ENCODE results near the gene PID1. TPM values are rescaled to one million over a fixed set of nuclear protein-coding genes. Genes with fewer than 3 reads are reported as not detected.
A peak's percentile ranks its signal among the peaks of the same experiment; 100 is the strongest.

PID1 gene
- total and polyA plus RNA-seq, 4 donors = 33.4 to 73.2 (median 50.9) TPM

DNA sequence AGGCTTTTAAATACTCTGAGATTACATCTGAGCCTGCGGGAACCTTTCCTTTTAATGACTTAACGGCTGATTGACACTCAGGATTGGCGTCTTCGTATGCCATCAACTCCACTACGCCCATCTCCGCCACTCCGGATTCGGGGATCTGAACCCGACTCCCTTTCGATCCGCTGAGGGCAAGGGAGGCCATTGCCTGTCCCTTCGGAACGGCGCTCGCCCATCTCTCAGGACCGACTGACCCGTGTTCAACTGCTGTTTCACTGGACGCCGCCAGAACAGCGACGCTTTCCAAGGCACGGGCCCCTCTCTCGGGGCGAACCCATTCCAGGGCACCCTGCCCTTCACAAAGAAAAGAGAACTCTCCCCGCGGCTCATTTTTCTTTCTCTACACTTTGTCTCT lies 90.4 kb downstream of the PID1 start:
- no peaks in the 10 kb centered on the region for H3K36me3 ChIP-seq (ENCODE audit: control insufficient read depth, insufficient read depth, low read length)
- DNase-seq (ENCODE audit: low read depth in 4 of 6, low spot score in 6 of 6) = no peak
- 97% methylated on average over 24 of the region's 26 CpGs for WGBS (ENCODE audit: insufficient coverage)

GRCh38 chr2:229179628-229180027 lies 91.5 kb downstream of the PID1 start:
- Histone ChIP-seq H3K27ac (ENCODE audit: low read depth, low read length) (peak overlapping the region; percentile 12), H3K4me1 (ENCODE audit: control insufficient read depth, insufficient read depth, low read length) (no peaks in the 10 kb centered on the region), H3K9me3 (ENCODE audit: control insufficient read depth, insufficient read depth, low read length) (no peaks in the 10 kb centered on the region), H3K36me3 (ENCODE audit: control insufficient read depth, insufficient read depth, low read length) (no peaks in the 10 kb centered on the region), H3K27me3 (ENCODE audit: control insufficient read depth, insufficient read depth, low read length) (no peaks in the 10 kb centered on the region), H3K4me3 (ENCODE audit: low read depth, low read length) (no peak overlapping the region)
- DNase-seq (ENCODE audit: low read depth in 4 of 6, low spot score in 6 of 6) = peak in 1 of 6 donors; percentile 47
- WGBS (ENCODE audit: insufficient coverage) = 64% methylated on average over 3 of the region's 4 CpGs

More for the DNA sequence above, 90.4 kb downstream of the PID1 start:
- Histone ChIP-seq H3K27ac (ENCODE audit: low read depth, low read length) (no peak overlapping the region), H3K27me3 (ENCODE audit: control insufficient read depth, insufficient read depth, low read length) (no peaks in the 10 kb centered on the region), H3K4me1 (ENCODE audit: control insufficient read depth, insufficient read depth, low read length) (no peaks in the 10 kb centered on the region), H3K9me3 (ENCODE audit: control insufficient read depth, insufficient read depth, low read length) (no peaks in the 10 kb centered on the region), H3K4me3 (ENCODE audit: low read depth, low read length) (no peak overlapping the region)

DNA sequence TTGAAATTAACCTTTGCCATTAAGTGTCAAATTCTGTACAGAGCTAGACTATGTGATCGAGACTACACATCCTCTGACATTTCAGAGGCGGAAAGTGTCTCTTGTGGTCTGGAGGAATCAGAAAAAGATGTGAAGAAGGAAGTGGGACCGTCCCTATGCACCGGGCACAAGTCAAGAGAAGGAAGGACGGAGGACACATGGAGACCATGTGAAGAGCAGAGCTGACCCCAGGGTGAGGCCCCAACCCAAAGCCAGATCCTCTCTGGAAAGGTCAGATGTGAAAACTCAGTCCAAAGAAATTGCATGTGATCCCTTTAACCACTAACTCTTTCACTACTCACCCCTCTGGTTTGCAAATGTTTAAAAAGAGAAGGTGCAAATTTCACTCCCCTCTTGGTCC lies 92.4 kb downstream of the PID1 start:
- WGBS (ENCODE audit: insufficient coverage) = 86% methylated on average over 4 of the region's 5 CpGs
- Histone ChIP-seq H3K4me3 (ENCODE audit: low read depth, low read length) (no peak overlapping the region), H3K27ac (ENCODE audit: low read depth, low read length) (no peak overlapping the region), H3K4me1 (ENCODE audit: control insufficient read depth, insufficient read depth, low read length) (no peaks in the 10 kb centered on the region), H3K36me3 (ENCODE audit: control insufficient read depth, insufficient read depth, low read length) (no peaks in the 10 kb centered on the region), H3K9me3 (ENCODE audit: control insufficient read depth, insufficient read depth, low read length) (no peaks in the 10 kb centered on the region), H3K27me3 (ENCODE audit: control insufficient read depth, insufficient read depth, low read length) (no peaks in the 10 kb centered on the region)
- no peak for DNase-seq (ENCODE audit: low read depth in 4 of 6, low spot score in 6 of 6)

DNA sequence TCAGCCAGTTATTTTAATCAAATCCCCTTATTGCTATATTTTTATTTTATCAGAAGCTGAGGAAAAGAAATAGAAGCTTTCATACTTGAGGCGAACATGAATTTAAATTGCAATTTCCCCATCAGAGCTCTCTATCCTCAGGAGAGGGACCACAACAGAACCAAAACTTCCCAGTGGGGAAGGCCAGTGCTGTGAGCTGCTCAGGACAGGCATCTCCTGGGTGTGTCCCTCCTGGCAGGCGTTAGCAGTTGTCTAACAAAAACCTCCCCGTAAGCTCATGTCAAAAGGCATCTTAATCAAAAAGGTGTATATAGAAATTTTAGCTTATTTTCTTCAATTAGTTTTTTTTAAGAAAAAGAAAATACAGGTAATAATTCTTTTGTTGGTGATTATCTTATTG lies 93.0 kb downstream of the PID1 start:
- no peak for DNase-seq (ENCODE audit: low read depth in 4 of 6, low spot score in 6 of 6)
- no peak overlapping the region for H3K4me3 ChIP-seq (ENCODE audit: low read depth, low read length)
- H3K4me1 ChIP-seq (ENCODE audit: control insufficient read depth, insufficient read depth, low read length) = no peaks in the 10 kb centered on the region
- H3K36me3 ChIP-seq (ENCODE audit: control insufficient read depth, insufficient read depth, low read length) = no peaks in the 10 kb centered on the region
- H3K27ac ChIP-seq (ENCODE audit: low read depth, low read length) = no peak overlapping the region
- H3K9me3 ChIP-seq (ENCODE audit: control insufficient read depth, insufficient read depth, low read length) = no peaks in the 10 kb centered on the region
- H3K27me3 ChIP-seq (ENCODE audit: control insufficient read depth, insufficient read depth, low read length) = no peaks in the 10 kb centered on the region
- WGBS (ENCODE audit: insufficient coverage) = no CpG with 5 or more reads among the region's 3 CpGs

GRCh38 chr2:229176136-229176535 lies 95.0 kb downstream of the PID1 start:
- Histone ChIP-seq H3K4me3 (ENCODE audit: low read depth, low read length) (no peak overlapping the region), H3K27me3 (ENCODE audit: control insufficient read depth, insufficient read depth, low read length) (no peaks in the 10 kb centered on the region), H3K36me3 (ENCODE audit: control insufficient read depth, insufficient read depth, low read length) (no peaks in the 10 kb centered on the region), H3K4me1 (ENCODE audit: control insufficient read depth, insufficient read depth, low read length) (no peaks in the 10 kb centered on the region), H3K27ac (ENCODE audit: low read depth, low read length) (no peak overlapping the region), H3K9me3 (ENCODE audit: control insufficient read depth, insufficient read depth, low read length) (no peaks in the 10 kb centered on the region)
- DNase-seq (ENCODE audit: low read depth in 4 of 6, low spot score in 6 of 6) = no peak
- 53% methylated on average over 3 of the region's 3 CpGs for WGBS (ENCODE audit: insufficient coverage)

- H3K9me3 ChIP-seq (ENCODE audit: control insufficient read depth, insufficient read depth, low read length) = no peaks in the 10 kb centered on the region
- H3K27ac ChIP-seq (ENCODE audit: low read depth, low read length) = no peak overlapping the region
- no peaks in the 10 kb centered on the region for H3K4me1 ChIP-seq (ENCODE audit: control insufficient read depth, insufficient read depth, low read length)
- no CpG with 5 or more reads among the region's 1 CpG for WGBS (ENCODE audit: insufficient coverage)
- no peaks in the 10 kb centered on the region for H3K27me3 ChIP-seq (ENCODE audit: control insufficient read depth, insufficient read depth, low read length)
- no peak for DNase-seq (ENCODE audit: low read depth in 4 of 6, low spot score in 6 of 6)
- H3K36me3 ChIP-seq (ENCODE audit: control insufficient read depth, insufficient read depth, low read length) = no peaks in the 10 kb centered on the region
- no peak overlapping the region for H3K4me3 ChIP-seq (ENCODE audit: low read depth, low read length)
Observed at GRCh38 chr2:229175497-229175863, 95.6 kb downstream of the PID1 start.

GRCh38 chr2:229174794-229175496 lies 96.1 kb downstream of the PID1 start:
- Histone ChIP-seq H3K27ac (ENCODE audit: low read depth, low read length) (no peak overlapping the region), H3K4me1 (ENCODE audit: control insufficient read depth, insufficient read depth, low read length) (no peaks in the 10 kb centered on the region), H3K27me3 (ENCODE audit: control insufficient read depth, insufficient read depth, low read length) (no peaks in the 10 kb centered on the region), H3K4me3 (ENCODE audit: low read depth, low read length) (no peak overlapping the region), H3K36me3 (ENCODE audit: control insufficient read depth, insufficient read depth, low read length) (no peaks in the 10 kb centered on the region), H3K9me3 (ENCODE audit: control insufficient read depth, insufficient read depth, low read length) (no peaks in the 10 kb centered on the region)
- WGBS (ENCODE audit: insufficient coverage) = 80% methylated on average over 1 of the region's 4 CpGs
- no peak for DNase-seq (ENCODE audit: low read depth in 4 of 6, low spot score in 6 of 6)

DNA sequence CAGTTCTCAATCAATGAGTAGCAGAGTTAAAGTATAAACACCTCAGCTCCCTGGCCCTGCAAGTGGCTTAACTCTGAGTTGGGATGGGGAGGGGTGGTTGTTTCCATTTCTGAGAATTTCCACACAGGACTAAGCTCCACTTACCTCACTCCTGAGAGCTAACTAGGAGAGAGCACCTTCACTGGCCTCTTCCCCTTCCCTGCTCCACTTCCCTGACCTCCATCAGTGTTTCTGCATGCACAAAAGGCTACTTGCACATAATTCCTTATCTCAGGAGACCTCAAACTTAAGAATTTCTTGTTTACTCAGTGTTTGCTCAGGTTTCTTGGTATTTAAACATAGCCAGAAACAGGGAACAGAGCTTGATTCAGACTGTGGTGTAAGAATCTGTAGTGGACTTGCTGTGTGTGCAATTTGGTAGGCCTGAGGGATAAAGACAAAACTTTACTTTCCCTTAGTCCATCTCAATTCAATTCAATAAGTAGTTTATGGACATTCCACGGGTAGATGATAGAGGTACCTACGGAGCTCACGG lies 97.2 kb downstream of the PID1 start:
- Histone ChIP-seq H3K27ac (ENCODE audit: low read depth, low read length) (no peak overlapping the region), H3K9me3 (ENCODE audit: control insufficient read depth, insufficient read depth, low read length) (no peaks in the 10 kb centered on the region), H3K36me3 (ENCODE audit: control insufficient read depth, insufficient read depth, low read length) (no peaks in the 10 kb centered on the region), H3K4me1 (ENCODE audit: control insufficient read depth, insufficient read depth, low read length) (no peaks in the 10 kb centered on the region), H3K4me3 (ENCODE audit: low read depth, low read length) (no peak overlapping the region), H3K27me3 (ENCODE audit: control insufficient read depth, insufficient read depth, low read length) (no peaks in the 10 kb centered on the region)
- DNase-seq (ENCODE audit: low read depth in 4 of 6, low spot score in 6 of 6) = no peak
- WGBS (ENCODE audit: insufficient coverage) = no CpG with 5 or more reads among the region's 3 CpGs

DNA sequence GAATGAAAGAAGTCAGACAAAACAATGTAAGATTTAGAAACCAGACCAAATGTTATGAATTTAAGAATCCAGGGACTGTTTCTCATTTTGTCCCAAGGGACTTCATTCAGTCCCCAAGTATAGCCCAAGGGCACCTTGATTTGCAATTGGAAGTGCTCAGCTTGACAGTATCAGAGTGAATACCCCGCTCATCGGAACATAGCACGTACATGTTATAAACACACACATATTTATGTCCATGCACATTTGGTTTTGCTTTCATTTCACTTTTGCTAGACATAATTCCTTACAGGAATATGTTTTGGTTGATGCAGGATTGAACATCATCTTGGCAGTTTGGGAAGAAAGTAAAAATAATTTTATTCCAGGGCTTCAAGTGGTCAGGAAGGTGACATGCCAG lies 100.2 kb downstream of the PID1 start:
- no peaks in the 10 kb centered on the region for H3K36me3 ChIP-seq (ENCODE audit: control insufficient read depth, insufficient read depth, low read length)
- WGBS (ENCODE audit: insufficient coverage) = no CpG with 5 or more reads among the region's 3 CpGs
- H3K9me3 ChIP-seq (ENCODE audit: control insufficient read depth, insufficient read depth, low read length) = no peaks in the 10 kb centered on the region
- no peaks in the 10 kb centered on the region for H3K27me3 ChIP-seq (ENCODE audit: control insufficient read depth, insufficient read depth, low read length)
- H3K4me3 ChIP-seq (ENCODE audit: low read depth, low read length) = no peak overlapping the region
- no peak overlapping the region for H3K27ac ChIP-seq (ENCODE audit: low read depth, low read length)
- no peak for DNase-seq (ENCODE audit: low read depth in 4 of 6, low spot score in 6 of 6)
- no peaks in the 10 kb centered on the region for H3K4me1 ChIP-seq (ENCODE audit: control insufficient read depth, insufficient read depth, low read length)

DNA sequence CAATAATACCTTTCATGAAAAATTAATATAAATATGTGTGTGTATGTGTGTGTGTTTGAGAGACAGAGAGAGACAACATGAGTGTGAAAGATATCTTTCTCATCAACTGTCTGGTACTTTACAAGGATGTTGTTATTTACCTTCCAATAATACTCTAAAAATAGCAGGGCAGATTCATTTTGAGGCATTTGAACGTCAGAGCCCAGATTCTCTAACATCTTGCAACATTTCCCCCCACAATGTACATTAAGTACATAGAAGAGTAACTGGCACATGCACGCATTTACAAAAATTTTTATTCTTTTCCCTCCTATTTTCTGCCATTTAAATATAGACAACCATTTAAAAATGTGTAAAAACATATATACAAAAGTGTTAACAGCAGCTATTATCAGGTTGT lies 100.9 kb downstream of the PID1 start:
- H3K9me3 ChIP-seq (ENCODE audit: control insufficient read depth, insufficient read depth, low read length) = no peaks in the 10 kb centered on the region
- no CpG with 5 or more reads among the region's 2 CpGs for WGBS (ENCODE audit: insufficient coverage)
- no peak for DNase-seq (ENCODE audit: low read depth in 4 of 6, low spot score in 6 of 6)
- H3K4me1 ChIP-seq (ENCODE audit: control insufficient read depth, insufficient read depth, low read length) = no peaks in the 10 kb centered on the region
- no peaks in the 10 kb centered on the region for H3K36me3 ChIP-seq (ENCODE audit: control insufficient read depth, insufficient read depth, low read length)
- H3K4me3 ChIP-seq (ENCODE audit: low read depth, low read length) = no peak overlapping the region
- H3K27ac ChIP-seq (ENCODE audit: low read depth, low read length) = no peak overlapping the region
- no peaks in the 10 kb centered on the region for H3K27me3 ChIP-seq (ENCODE audit: control insufficient read depth, insufficient read depth, low read length)

Measured in spinal cord (tissue), 10 donors.